Liver (tissue), 9 donors: ENCODE results near the gene MYLK2. TPM values are rescaled to one million over a fixed set of nuclear protein-coding genes. Genes with fewer than 3 reads are reported as not detected.

Source experiments
- DNase-seq: peaks from one replicate; pipeline ENCODE4 v3.0.0-alpha.2; 2017; ENCODE audit warnings: low spot score
- H3K27ac ChIP-seq, 2 donors: one replicate each; pipeline ENCODE4 v1.7.0; 2013; ENCODE audit warnings: inconsistent platforms in 2 of 2, low read length in 2 of 2, control low read depth in 1 of 2, low read depth in 1 of 2, mild to moderate bottlenecking in 1 of 2
- H3K27me3 ChIP-seq, 4 donors: one replicate each; pipeline versions ENCODE4 v1.6.1 to v1.7.0; 2013; ENCODE audit warnings: low read length in 3 of 4, inconsistent platforms in 1 of 4, mild to moderate bottlenecking in 1 of 4, moderate library complexity in 1 of 4; ENCODE audit not compliant: control insufficient read depth in 4 of 4, insufficient read depth in 4 of 4
- H3K36me3 ChIP-seq, 4 donors: one replicate each; pipeline versions ENCODE4 v1.6.1 to v1.7.0; 2013; ENCODE audit warnings: low read length in 3 of 4, mild to moderate bottlenecking in 3 of 4, low read depth in 1 of 4, moderate library complexity in 1 of 4; ENCODE audit not compliant: control insufficient read depth in 4 of 4, insufficient read depth in 3 of 4
- H3K4me1 ChIP-seq, 4 donors: one replicate each; pipeline versions ENCODE4 v1.6.1 to v1.7.0; 2013; ENCODE audit warnings: low read length in 3 of 4, mild to moderate bottlenecking in 3 of 4, moderate library complexity in 1 of 4; ENCODE audit not compliant: control insufficient read depth in 4 of 4, insufficient read depth in 4 of 4
- H3K4me3 ChIP-seq, 3 donors: one replicate each; pipeline versions ENCODE4 v1.6.1 to v1.7.0; 2013; ENCODE audit warnings: low read length in 3 of 3, control low read depth in 1 of 3, low read depth in 1 of 3, mild to moderate bottlenecking in 1 of 3
- H3K9ac ChIP-seq, 2 donors: one replicate each; pipeline ENCODE4 v1.7.0; 2013; ENCODE audit warnings: low read length in 2 of 2, mild to moderate bottlenecking in 2 of 2, moderate library complexity in 2 of 2, control low read depth in 1 of 2, low read depth in 1 of 2
- H3K9me3 ChIP-seq, 4 donors: one replicate each; pipeline versions ENCODE4 v1.6.1 to v1.7.0; 2013; ENCODE audit warnings: low read length in 3 of 4; ENCODE audit not compliant: control insufficient read depth in 4 of 4
- ATF3 ChIP-seq: IDR thresholded peaks from 2 replicates; pipeline ENCODE4 v1.6.1; 2016; ENCODE audit warnings: antibody characterized with exemption
- CTCF ChIP-seq: fragments of 150-350 bp; IDR thresholded peaks from 2 replicates; pipeline ENCODE4 v1.5.1; 2017; ENCODE audit warnings: improper control_type of control experiment, low read depth, low read length; ENCODE audit not compliant: missing input control
- EGR1 ChIP-seq, 2 donors: IDR thresholded peaks; 2 replicates each; pipeline ENCODE4 v1.6.1; 2016 to 2018; ENCODE audit warnings: antibody characterized with exemption in 2 of 2, low read depth in 2 of 2
- FOXA1 ChIP-seq: IDR thresholded peaks from 2 replicates; pipeline ENCODE4 v1.6.1; 2016; ENCODE audit warnings: antibody characterized with exemption
- FOXA2 ChIP-seq: IDR thresholded peaks from 2 replicates; pipeline ENCODE4 v1.6.1; 2016; ENCODE audit warnings: antibody characterized with exemption
- GABPA ChIP-seq, 2 donors: IDR thresholded peaks in 1 of 2; conservative IDR thresholded peaks in 1 of 2; 2 replicates each; pipeline ENCODE4 v1.6.1; 2016; ENCODE audit warnings: antibody characterized with exemption in 2 of 2, mild to moderate bottlenecking in 1 of 2, moderate library complexity in 1 of 2
- HNF4A ChIP-seq, 2 donors: conservative IDR thresholded peaks; 2 replicates each; pipeline ENCODE4 v1.6.1; 2016; ENCODE audit warnings: antibody characterized with exemption in 2 of 2, mild to moderate bottlenecking in 2 of 2
- HNF4G ChIP-seq: IDR thresholded peaks from 2 replicates; pipeline ENCODE4 v1.6.1; 2016; ENCODE audit warnings: antibody characterized with exemption
- JUND ChIP-seq, 2 donors: IDR thresholded peaks; 2 replicates each; pipeline ENCODE4 v1.6.1; 2016; ENCODE audit warnings: antibody characterized with exemption in 2 of 2
- MAX ChIP-seq: IDR thresholded peaks from 2 replicates; pipeline ENCODE4 v1.6.1; 2016; ENCODE audit warnings: antibody characterized with exemption
- RAD21 ChIP-seq, 2 donors: IDR thresholded peaks; 2 replicates each; pipeline ENCODE4 v1.6.1; 2016; ENCODE audit warnings: antibody characterized with exemption in 2 of 2, mild to moderate bottlenecking in 2 of 2
- REST ChIP-seq: IDR thresholded peaks from 2 replicates; pipeline ENCODE4 v1.6.1; 2016; ENCODE audit warnings: antibody characterized with exemption, mild to moderate bottlenecking
- RXRA ChIP-seq, 2 donors: IDR thresholded peaks; 2 replicates each; pipeline ENCODE4 v1.6.1; 2017 to 2018; ENCODE audit warnings: antibody characterized with exemption in 2 of 2, mild to moderate bottlenecking in 1 of 2
- SP1 ChIP-seq: IDR thresholded peaks from 2 replicates; pipeline ENCODE4 v1.6.1; 2018; ENCODE audit warnings: antibody characterized with exemption, mild to moderate bottlenecking
- TAF1 ChIP-seq: conservative IDR thresholded peaks from 2 replicates; pipeline ENCODE4 v1.6.1; 2016; ENCODE audit warnings: antibody characterized with exemption, mild to moderate bottlenecking
- YY1 ChIP-seq: IDR thresholded peaks from 2 replicates; pipeline ENCODE4 v1.6.1; 2016; ENCODE audit warnings: antibody characterized with exemption, mild to moderate bottlenecking
- ZBTB33 ChIP-seq: IDR thresholded peaks from 2 replicates; pipeline ENCODE4 v1.6.1; 2016; ENCODE audit warnings: antibody characterized with exemption
- WGBS: extraction: QIAGEN DNeasy Blood & Tissue Kit; methylation state at CpG from one replicate; pipeline ENCODE4 v1.1.7; 2013; 5-methylcytosine and 5-hydroxymethylcytosine counted together
- polyA plus RNA-seq, 2 donors: library from polyadenylated mRNA; stranded (reverse) in 1 of 2; unstranded in 1 of 2; fragments of 200-250 nt in 1 of 2; fragments of >200 nt in 1 of 2; fragmentation: Nextera tagmentation in 1 of 2; extraction: Ambion mirVana in 1 of 2; gene quantifications; one replicate each; pipeline versions ENCODE4 v1.2.1 to v1.2.3, GENCODE V29; 2013 to 2015
- total RNA-seq, 2 donors: library from RNA; depleted of rRNA; stranded (reverse); fragments of >200 nt; gene quantifications; one replicate each; pipeline ENCODE4 v1.2.3, GENCODE V29; 2014
- donor health status: healthy.
- donor health status: healthy.
- donor health status: healthy.
- donor health status: healthy.
- donor health status: healthy.

The MYLK2 gene
- total and polyA plus RNA-seq, 4 donors, result 0.08 to 0.19 TPM; not detected in 2

- TF ChIP-seq JUND (IDR thresholded peaks at IDR 0.05) (no peak), RAD21 (IDR thresholded peaks at IDR 0.05) (no peak), GABPA (IDR thresholded peaks at IDR 0.05 in 1 of 2, conservative IDR thresholded peaks at IDR 0.05 in 1 of 2) (no peak), TAF1 (no peak), SP1 (no peak), YY1 (no peak), CTCF (no peak), REST (no peak), HNF4G (no peak), EGR1 (IDR thresholded peaks at IDR 0.05; ENCODE audit: low read depth in 2 of 2) (no peak), FOXA2 (no peak), HNF4A (conservative IDR thresholded peaks at IDR 0.05) (no peak)
- Histone ChIP-seq H3K9ac (no peak overlapping the region), H3K27ac (no peak overlapping the region), H3K4me1 (peaks cover 2 to 16% (median 8%) of the 10 kb centered on the region in 4 donors), H3K9me3 (no peaks in the 10 kb centered on the region), H3K27me3 (peaks cover 0 to 5% (median 1%) of the 10 kb centered on the region in 4 donors), H3K4me3 (no peak overlapping the region), H3K36me3 (no peaks in the 10 kb centered on the region)
- DNase-seq, result no peak
- 52% methylated on average over 3 of the region's 3 CpGs for WGBS
Observed at GRCh38 chr20:31858760-31859083, 39.6 kb downstream of the MYLK2 start.

GRCh38 chr20:31859266-31859997 lies 40.3 kb downstream of the MYLK2 start:
- H3K27me3 ChIP-seq, result peaks cover 0 to 5% (median 1%) of the 10 kb centered on the region in 4 donors
- H3K4me3 ChIP-seq, result no peak overlapping the region
- peaks cover 2 to 16% (median 8%) of the 10 kb centered on the region in 4 donors for H3K4me1 ChIP-seq
- no peak overlapping the region for H3K27ac ChIP-seq
- H3K36me3 ChIP-seq, result no peaks in the 10 kb centered on the region
- 90% methylated on average over 5 of the region's 5 CpGs for WGBS
- H3K9me3 ChIP-seq, result no peaks in the 10 kb centered on the region
- no peak for DNase-seq
- no peak overlapping the region for H3K9ac ChIP-seq
- TF ChIP-seq SP1, result no peak
- no peak for TF ChIP-seq EGR1 (IDR thresholded peaks at IDR 0.05; ENCODE audit: low read depth in 2 of 2)
- TF ChIP-seq HNF4G, result no peak
- no peak for TF ChIP-seq FOXA1
- TF ChIP-seq TAF1, result no peak
- no peak for TF ChIP-seq MAX
- no peak for TF ChIP-seq JUND (IDR thresholded peaks at IDR 0.05)
- TF ChIP-seq ZBTB33, result no peak
- no peak for TF ChIP-seq RXRA (IDR thresholded peaks at IDR 0.05)
- no peak for TF ChIP-seq YY1
- no peak for TF ChIP-seq CTCF
- no peak for TF ChIP-seq HNF4A (conservative IDR thresholded peaks at IDR 0.05)
- no peak for TF ChIP-seq ATF3
- TF ChIP-seq GABPA (IDR thresholded peaks at IDR 0.05 in 1 of 2, conservative IDR thresholded peaks at IDR 0.05 in 1 of 2), result no peak
